ENCODE data around the gene CDC42SE2. TPM values are rescaled to one million over a fixed set of nuclear protein-coding genes. Genes with fewer than 3 reads are reported as not detected.

Gene CDC42SE2
- polyA plus RNA-seq, 1 donor from 2014 or later, result 48.2 TPM

GRCh38 chr5:131419877-131420276 lies 156.0 kb downstream of the CDC42SE2 start:
- Histone ChIP-seq H3K9ac (ENCODE audit: low read length) (no peak overlapping the region), H3F3A (ENCODE audit: insufficient read depth, low read length, poor library complexity, severe bottlenecking) (no peaks in the 10 kb centered on the region), H3K4me3 (ENCODE audit: low read length) (no peak overlapping the region), H3K79me2 (replicated peaks; ENCODE audit: insufficient read depth, low read length) (no peaks in the 10 kb centered on the region), H3K4me2 (ENCODE audit: low read length) (no peak overlapping the region), H3K9me2 (ENCODE audit: insufficient read depth, low read length) (no peaks in the 10 kb centered on the region), H3K9me3 (ENCODE audit: low read length) (no peaks in the 10 kb centered on the region), H3K27ac (ENCODE audit: low read length) (no peak overlapping the region), H3K27me3 (ENCODE audit: insufficient read depth, low read depth, low read length) (no peaks in the 10 kb centered on the region), H4K20me1 (ENCODE audit: insufficient read depth) (no peaks in the 10 kb centered on the region), H3K36me3 (ENCODE audit: insufficient read depth, low read length) (peaks cover 4% of the 10 kb centered on the region), H2AFZ (ENCODE audit: low read depth, low read length) (no peak overlapping the region)
- TF ChIP-seq TAF1 (IDR thresholded peaks at IDR 0.05; ENCODE audit: low read depth) (no peak), CTCF (IDR thresholded peaks at IDR 0.05; ENCODE audit: poor library complexity, severe bottlenecking) (no peak), EP300 (conservative IDR thresholded peaks at IDR 0.05; ENCODE audit: poor library complexity, severe bottlenecking) (no peak)
- TF ChIP-seq, protein P1, sequence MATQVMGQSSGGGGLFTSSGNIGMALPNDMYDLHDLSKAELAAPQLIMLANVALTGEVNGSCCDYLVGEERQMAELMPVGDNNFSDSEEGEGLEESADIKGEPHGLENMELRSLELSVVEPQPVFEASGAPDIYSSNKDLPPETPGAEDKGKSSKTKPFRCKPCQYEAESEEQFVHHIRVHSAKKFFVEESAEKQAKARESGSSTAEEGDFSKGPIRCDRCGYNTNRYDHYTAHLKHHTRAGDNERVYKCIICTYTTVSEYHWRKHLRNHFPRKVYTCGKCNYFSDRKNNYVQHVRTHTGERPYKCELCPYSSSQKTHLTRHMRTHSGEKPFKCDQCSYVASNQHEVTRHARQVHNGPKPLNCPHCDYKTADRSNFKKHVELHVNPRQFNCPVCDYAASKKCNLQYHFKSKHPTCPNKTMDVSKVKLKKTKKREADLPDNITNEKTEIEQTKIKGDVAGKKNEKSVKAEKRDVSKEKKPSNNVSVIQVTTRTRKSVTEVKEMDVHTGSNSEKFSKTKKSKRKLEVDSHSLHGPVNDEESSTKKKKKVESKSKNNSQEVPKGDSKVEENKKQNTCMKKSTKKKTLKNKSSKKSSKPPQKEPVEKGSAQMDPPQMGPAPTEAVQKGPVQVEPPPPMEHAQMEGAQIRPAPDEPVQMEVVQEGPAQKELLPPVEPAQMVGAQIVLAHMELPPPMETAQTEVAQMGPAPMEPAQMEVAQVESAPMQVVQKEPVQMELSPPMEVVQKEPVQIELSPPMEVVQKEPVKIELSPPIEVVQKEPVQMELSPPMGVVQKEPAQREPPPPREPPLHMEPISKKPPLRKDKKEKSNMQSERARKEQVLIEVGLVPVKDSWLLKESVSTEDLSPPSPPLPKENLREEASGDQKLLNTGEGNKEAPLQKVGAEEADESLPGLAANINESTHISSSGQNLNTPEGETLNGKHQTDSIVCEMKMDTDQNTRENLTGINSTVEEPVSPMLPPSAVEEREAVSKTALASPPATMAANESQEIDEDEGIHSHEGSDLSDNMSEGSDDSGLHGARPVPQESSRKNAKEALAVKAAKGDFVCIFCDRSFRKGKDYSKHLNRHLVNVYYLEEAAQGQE (IDR thresholded peaks at IDR 0.05; ENCODE audit: borderline replicate concordance), result no peak

- no peak overlapping the region for H3K27ac ChIP-seq (ENCODE audit: low read length)
Observed at GRCh38 chr5:131423056-131423455, 159.2 kb downstream of the CDC42SE2 start.

More at GRCh38 chr5:131423056-131423455, 159.2 kb downstream of the CDC42SE2 start:
- H3K9me2 ChIP-seq (ENCODE audit: insufficient read depth, low read length), result no peaks in the 10 kb centered on the region
- no peaks in the 10 kb centered on the region for H3K79me2 ChIP-seq (replicated peaks; ENCODE audit: insufficient read depth, low read length)
- no peaks in the 10 kb centered on the region for H4K20me1 ChIP-seq (ENCODE audit: insufficient read depth)
- H3K4me2 ChIP-seq (ENCODE audit: low read length), result no peak overlapping the region
- H2AFZ ChIP-seq (ENCODE audit: low read depth, low read length), result no peak overlapping the region
- no peaks in the 10 kb centered on the region for H3K27me3 ChIP-seq (ENCODE audit: insufficient read depth, low read depth, low read length)
- no peak overlapping the region for H3K9ac ChIP-seq (ENCODE audit: low read length)
- peaks cover 8% of the 10 kb centered on the region for H3K36me3 ChIP-seq (ENCODE audit: insufficient read depth, low read length)
- TF ChIP-seq TAF1 (IDR thresholded peaks at IDR 0.05; ENCODE audit: low read depth) (no peak), EP300 (conservative IDR thresholded peaks at IDR 0.05; ENCODE audit: poor library complexity, severe bottlenecking) (no peak), EZH2 (IDR thresholded peaks at IDR 0.05; ENCODE audit: borderline replicate concordance, insufficient read depth, low read length, poor library complexity, severe bottlenecking) (no peak), RAD21 (conservative IDR thresholded peaks at IDR 0.05) (no peak), MXI1 (conservative IDR thresholded peaks at IDR 0.05; ENCODE audit: poor library complexity, severe bottlenecking) (no peak), CTCF (IDR thresholded peaks at IDR 0.05; ENCODE audit: poor library complexity, severe bottlenecking) (no peak), POLR2AphosphoS5 (IDR thresholded peaks at IDR 0.05) (no peak), SMC3 (conservative IDR thresholded peaks at IDR 0.05; ENCODE audit: poor library complexity) (no peak)
- TF ChIP-seq, protein P1 (IDR thresholded peaks at IDR 0.05; ENCODE audit: borderline replicate concordance), result no peak
- H3K9me3 ChIP-seq (ENCODE audit: low read length), result no peaks in the 10 kb centered on the region
- H3K4me3 ChIP-seq (ENCODE audit: low read length), result no peak overlapping the region
- H3F3A ChIP-seq (ENCODE audit: insufficient read depth, low read length, poor library complexity, severe bottlenecking), result no peaks in the 10 kb centered on the region

All from neural cell (in vitro differentiated cells).